Osteocyte (in vitro differentiated cells): ENCODE measurements around the gene TNS3. TPM values are rescaled to one million over a fixed set of nuclear protein-coding genes. Genes with fewer than 3 reads are reported as not detected.

ENCODE experiments used
- DNase-seq: peaks from one replicate; pipeline ENCODE4 v3.0.0; 2021; ENCODE audit warnings: mixed read lengths; ENCODE audit not compliant: unreplicated experiment; ENCODE audit errors: extremely low spot score
- H3K27ac Mint-ChIP-seq: one replicate; pipeline ENCODE4 v1.8.0; 2021; ENCODE audit warnings: mild to moderate bottlenecking, mixed read lengths; ENCODE audit not compliant: unreplicated experiment
- H3K27me3 Mint-ChIP-seq: one replicate; pipeline ENCODE4 v1.8.0; 2021; ENCODE audit warnings: mixed read lengths; ENCODE audit not compliant: unreplicated experiment
- H3K36me3 Mint-ChIP-seq: one replicate; pipeline ENCODE4 v1.8.0; 2021; ENCODE audit warnings: mixed read lengths; ENCODE audit not compliant: unreplicated experiment
- H3K4me1 Mint-ChIP-seq: one replicate; pipeline ENCODE4 v1.8.0; 2021; ENCODE audit warnings: mixed read lengths; ENCODE audit not compliant: unreplicated experiment
- H3K4me3 Mint-ChIP-seq: one replicate; pipeline ENCODE4 v1.8.0; 2021; ENCODE audit warnings: mild to moderate bottlenecking, moderate library complexity, mixed read lengths; ENCODE audit not compliant: unreplicated experiment
- H3K9me3 Mint-ChIP-seq: one replicate; pipeline ENCODE4 v1.8.0; 2021; ENCODE audit warnings: mixed read lengths; ENCODE audit not compliant: unreplicated experiment
- CTCF ChIP-seq: fragments of 200-600 bp; sonication (generic); IDR thresholded peaks from 2 replicates; pipeline ENCODE4 v1.5.0; 2021; ENCODE audit warnings: antibody characterized with exemption, mild to moderate bottlenecking, moderate library complexity
- total RNA-seq: library from RNA; stranded (reverse); gene quantifications from 2 replicates; pipeline ENCODE4 v1.2.1, GENCODE V29; 2021

The TNS3 gene
- total RNA-seq, 1 donor from 2014 or later, result 93.8 TPM

GRCh38 chr7:47384755-47385535 lies 197.0 kb downstream of the TNS3 start:
- no peak for DNase-seq
- no peaks in the 10 kb centered on the region for H3K9me3 Mint-ChIP-seq
- peaks cover 14% of the 10 kb centered on the region for H3K4me1 Mint-ChIP-seq
- H3K27ac Mint-ChIP-seq, result no peak overlapping the region
- peaks cover 37% of the 10 kb centered on the region for H3K36me3 Mint-ChIP-seq
- no peaks in the 10 kb centered on the region for H3K27me3 Mint-ChIP-seq
- no peak for TF ChIP-seq CTCF
- H3K4me3 Mint-ChIP-seq, result no peak overlapping the region

- H3K9me3 Mint-ChIP-seq, result no peaks in the 10 kb centered on the region
- TF ChIP-seq CTCF, result no peak
- no peak for DNase-seq
- peaks cover 37% of the 10 kb centered on the region for H3K36me3 Mint-ChIP-seq
- H3K27me3 Mint-ChIP-seq, result no peaks in the 10 kb centered on the region
- no peak overlapping the region for H3K4me3 Mint-ChIP-seq
- H3K27ac Mint-ChIP-seq, result no peak overlapping the region
- H3K4me1 Mint-ChIP-seq, result peaks cover 24% of the 10 kb centered on the region
These were observed 198.0 kb downstream of the TNS3 start for GRCh38 chr7:47383696-47384445.

- H3K27ac Mint-ChIP-seq, result no peak overlapping the region
- H3K36me3 Mint-ChIP-seq, result peaks cover 33% of the 10 kb centered on the region
- no peaks in the 10 kb centered on the region for H3K27me3 Mint-ChIP-seq
- no peak overlapping the region for H3K4me3 Mint-ChIP-seq
- TF ChIP-seq CTCF, result no peak
- H3K4me1 Mint-ChIP-seq, result peaks cover 26% of the 10 kb centered on the region
- no peak for DNase-seq
- H3K9me3 Mint-ChIP-seq, result no peaks in the 10 kb centered on the region
These were observed 198.8 kb downstream of the TNS3 start for GRCh38 chr7:47383072-47383471.

- H3K4me1 Mint-ChIP-seq, result peaks cover 26% of the 10 kb centered on the region
- no peak overlapping the region for H3K4me3 Mint-ChIP-seq
- H3K27me3 Mint-ChIP-seq, result no peaks in the 10 kb centered on the region
- no peak for TF ChIP-seq CTCF
- no peak for DNase-seq
- H3K36me3 Mint-ChIP-seq, result peaks cover 28% of the 10 kb centered on the region
- no peaks in the 10 kb centered on the region for H3K9me3 Mint-ChIP-seq
- no peak overlapping the region for H3K27ac Mint-ChIP-seq
These were observed 199.7 kb downstream of the TNS3 start for GRCh38 chr7:47382200-47382599.

GRCh38 chr7:47381134-47381495 lies 200.8 kb downstream of the TNS3 start:
- no peak for TF ChIP-seq CTCF
- Mint-ChIP-seq H3K4me3 (no peak overlapping the region), H3K27ac (no peak overlapping the region), H3K9me3 (no peaks in the 10 kb centered on the region), H3K4me1 (peaks cover 28% of the 10 kb centered on the region), H3K36me3 (peaks cover 23% of the 10 kb centered on the region), H3K27me3 (no peaks in the 10 kb centered on the region)
- no peak for DNase-seq
